Body of pancreas (tissue), 4 donors: ENCODE results near the gene UBA1.

Experiments used
- CTCF ChIP-seq, 7 experiments: fragments of 450-650 bp in 4 of 7; fragments of 200-600 bp in 3 of 7; sonication (generic) in 3 of 7; IDR thresholded peaks; one replicate each; pipeline ENCODE4 v1.5.1; 2016 to 2019; ENCODE audit warnings: antibody characterized with exemption in 7 of 7
- POLR2A ChIP-seq, 3 donors: fragments of 450-650 bp; IDR thresholded peaks; one replicate each; pipeline ENCODE4 v1.6.1; 2016; ENCODE audit warnings: antibody characterized with exemption in 3 of 3, mild to moderate bottlenecking in 2 of 3

- TF ChIP-seq CTCF (IDR thresholded peaks at IDR 0.05) (no peak), POLR2A (IDR thresholded peaks at IDR 0.05) (no peak)
Observed at GRCh38 chrX:47209508-47210238, 16.0 kb downstream of the UBA1 start.
